Suppressor macrophage treated with lipopolysaccharide for 4 hours (primary cell): ENCODE results near the gene RPS2.
"Not testable (repeated sequence)": the region's sequence is repeated elsewhere in the genome, so short reads cannot be mapped to it uniquely, and the experiment has no call there.

ENCODE experiments used
- DNase-seq: peaks from one replicate; pipeline ENCODE4 v3.0.0-alpha.2; 2020

Gene RPS2

DNA sequence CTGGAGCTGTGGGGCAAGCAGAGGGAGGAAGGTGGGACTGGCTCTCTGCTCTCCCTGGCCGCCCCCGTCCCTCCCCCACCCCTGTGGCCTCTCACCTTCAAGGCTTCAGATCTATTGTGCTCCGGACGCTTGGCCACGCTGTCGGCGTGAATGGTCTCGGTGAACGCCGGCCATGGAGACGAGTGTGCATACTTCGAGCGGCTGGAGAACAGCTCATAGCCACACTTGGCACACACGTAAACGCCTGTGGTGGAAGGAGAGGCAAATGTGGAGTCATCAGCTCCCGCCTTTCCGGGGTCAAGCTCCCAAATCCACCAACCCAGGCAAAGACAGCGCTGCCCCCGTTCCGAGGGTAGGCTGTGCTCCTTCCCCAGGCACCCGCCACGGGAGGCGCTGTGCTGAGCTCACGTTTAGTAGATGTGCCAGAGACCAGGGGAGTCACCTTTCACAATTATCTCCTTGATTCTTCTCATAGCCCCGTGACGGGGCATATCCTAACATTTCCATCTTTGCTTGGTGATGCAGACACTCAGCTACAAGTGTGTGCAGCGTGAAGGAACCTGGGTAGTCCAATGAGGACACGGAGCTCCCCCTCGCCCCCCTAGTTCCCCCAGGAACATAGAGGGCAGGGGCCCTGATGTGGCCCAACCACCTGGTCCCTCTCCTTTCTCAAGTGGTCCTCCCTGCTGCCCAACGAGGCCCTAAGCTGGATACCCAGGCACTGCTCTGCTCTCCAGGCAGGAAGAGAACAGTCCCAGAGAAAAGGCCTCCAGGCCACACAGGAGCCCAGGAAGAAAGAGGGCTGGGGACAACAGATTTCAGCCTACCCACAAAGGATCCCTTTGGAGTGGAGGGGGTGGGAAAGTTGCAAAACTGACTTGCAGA lies 23.2 kb downstream of the RPS2 start:
- no peak for DNase-seq

DNA sequence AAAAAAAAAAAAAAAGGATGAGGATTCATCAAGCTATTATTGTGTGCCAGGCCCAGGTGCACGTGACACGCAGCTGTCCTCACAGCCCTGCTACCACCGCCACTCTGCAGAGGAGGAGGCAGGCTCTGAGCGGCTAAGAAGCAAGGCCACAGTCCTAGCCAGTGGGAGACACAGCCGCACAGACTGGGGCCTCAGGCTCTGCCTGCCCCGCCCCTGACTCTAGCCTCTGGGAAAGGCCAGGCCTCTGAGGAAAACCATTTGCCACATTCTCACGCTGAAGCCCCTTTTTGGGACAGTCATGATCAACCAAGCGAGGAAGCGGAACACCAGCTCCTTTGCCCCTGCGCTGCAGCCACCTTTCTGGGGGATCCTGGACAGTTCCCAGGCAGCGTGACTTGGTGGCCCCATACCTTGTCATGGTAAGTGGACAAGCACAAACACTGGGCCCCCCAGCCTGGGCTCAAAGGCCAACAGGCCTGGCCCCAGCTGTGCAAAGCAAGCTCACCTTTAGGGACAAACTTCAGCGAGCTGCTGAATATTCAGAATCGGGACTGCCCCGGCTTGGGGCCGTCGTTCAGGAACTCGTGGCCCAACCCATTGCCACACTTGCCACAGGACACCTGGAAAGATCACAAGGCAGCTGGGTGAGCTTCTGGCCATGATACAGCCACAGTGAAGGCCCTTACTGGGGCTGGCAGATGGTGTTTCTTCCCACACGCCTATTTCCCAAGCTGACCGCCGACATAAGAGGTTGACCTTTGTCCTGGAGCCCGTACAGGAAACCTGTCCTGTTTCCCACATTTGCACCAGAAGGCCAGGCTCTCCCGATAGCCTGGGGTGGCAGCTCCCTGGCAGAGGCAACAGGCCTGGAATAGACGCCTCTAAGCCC lies 24.1 kb downstream of the RPS2 start:
- DNase-seq, result no peak

GRCh38 chr16:1939833-1940232 lies 24.8 kb downstream of the RPS2 start:
- DNase-seq, result not testable (repeated sequence)

DNA sequence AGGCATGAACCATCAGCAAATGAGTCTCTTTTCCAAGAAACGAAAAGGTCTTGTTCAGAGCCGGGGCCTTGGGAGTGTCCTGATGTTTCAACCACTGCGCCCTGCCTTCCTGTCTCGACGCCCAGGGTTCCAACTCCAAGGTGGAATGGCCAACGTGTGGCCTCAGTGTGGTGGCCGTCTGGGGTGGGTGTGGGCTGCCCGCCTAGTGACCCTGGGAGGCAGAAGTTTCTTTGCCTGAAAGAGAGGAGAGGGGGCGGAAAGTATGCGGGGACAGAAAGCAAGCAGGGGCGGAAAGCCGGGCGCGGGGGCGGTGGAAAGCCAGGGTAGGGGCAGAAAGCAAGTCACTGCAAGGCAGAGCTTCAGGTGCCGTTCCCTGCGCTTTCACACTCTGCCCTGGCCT lies 25.7 kb downstream of the RPS2 start:
- no peak for DNase-seq

- DNase-seq, result peak; percentile 81
Observed at GRCh38 chr16:1938316-1938715, 26.3 kb downstream of the RPS2 start.

- no peak for DNase-seq
Observed at GRCh38 chr16:1936945-1937479, 27.6 kb downstream of the RPS2 start.

DNA sequence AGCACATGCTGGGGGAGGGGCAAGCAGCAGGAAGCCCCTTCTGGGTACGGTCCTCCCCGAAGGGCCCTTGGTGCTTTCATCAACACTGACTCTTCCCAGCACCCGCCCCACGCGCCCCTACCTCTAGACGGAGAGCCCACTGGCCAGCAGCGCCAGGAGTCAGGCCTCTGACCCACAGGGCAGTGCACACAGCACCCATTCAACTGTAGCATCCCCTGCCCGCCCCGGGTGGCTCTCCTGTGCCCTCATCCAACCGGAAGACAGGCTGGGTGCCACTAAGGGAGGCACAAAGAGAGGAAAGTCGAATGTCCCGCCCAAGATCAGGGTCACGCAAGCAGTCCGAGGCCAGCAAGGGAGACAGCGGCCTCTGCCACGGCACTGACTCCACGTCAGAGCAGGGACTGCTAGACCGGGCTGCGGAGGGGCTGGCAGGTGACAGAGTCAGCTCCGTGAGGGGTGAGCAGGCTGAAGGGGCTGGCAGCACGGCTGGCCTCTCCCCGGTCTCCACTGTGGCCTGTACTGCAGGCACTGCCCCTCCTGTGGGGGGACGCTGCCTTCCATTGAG lies 31.4 kb downstream of the RPS2 start:
- no peak for DNase-seq

GRCh38 chr16:1932050-1933028 lies 32.3 kb downstream of the RPS2 start:
- no peak for DNase-seq

GRCh38 chr16:1930338-1930720 lies 34.3 kb downstream of the RPS2 start:
- DNase-seq, result no peak

DNA sequence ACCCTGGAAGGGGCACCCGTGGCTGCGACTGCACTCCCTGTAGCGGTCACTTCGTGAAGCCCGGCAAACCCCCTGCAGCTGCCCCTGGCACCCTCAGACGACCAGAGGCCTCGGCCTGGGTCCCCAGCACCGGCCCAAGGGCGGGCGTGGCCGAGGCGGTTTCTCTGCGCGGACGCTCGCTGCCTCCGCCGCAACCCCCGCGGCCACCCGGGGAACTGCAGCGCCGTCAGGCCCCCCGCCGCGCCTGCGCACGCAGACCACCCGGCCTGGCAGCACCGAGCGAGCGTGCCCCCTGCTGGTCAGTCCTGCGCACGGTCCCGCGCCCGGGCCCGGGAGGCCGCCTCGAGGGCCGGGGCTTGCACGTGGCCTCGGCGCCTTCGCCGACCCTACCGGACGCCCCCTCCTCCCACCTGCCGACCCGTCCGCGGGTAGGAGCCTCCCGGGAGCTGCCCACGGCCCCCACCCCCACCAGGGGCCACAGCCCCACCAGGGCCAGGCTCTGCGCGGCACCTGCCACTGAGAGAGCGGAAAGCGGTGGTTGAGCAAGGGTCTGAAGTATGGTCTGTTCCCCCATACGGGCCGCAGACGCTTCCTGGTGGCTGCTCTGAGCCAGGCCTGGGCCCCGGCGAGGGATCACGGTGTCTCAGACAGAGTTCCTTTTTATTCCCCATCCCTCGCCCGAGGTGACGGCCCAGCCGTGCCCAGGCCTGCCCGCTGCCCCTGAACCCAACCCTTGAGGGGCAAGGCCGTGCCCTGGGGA lies 34.9 kb downstream of the RPS2 start:
- peak; percentile 96 for DNase-seq

DNA sequence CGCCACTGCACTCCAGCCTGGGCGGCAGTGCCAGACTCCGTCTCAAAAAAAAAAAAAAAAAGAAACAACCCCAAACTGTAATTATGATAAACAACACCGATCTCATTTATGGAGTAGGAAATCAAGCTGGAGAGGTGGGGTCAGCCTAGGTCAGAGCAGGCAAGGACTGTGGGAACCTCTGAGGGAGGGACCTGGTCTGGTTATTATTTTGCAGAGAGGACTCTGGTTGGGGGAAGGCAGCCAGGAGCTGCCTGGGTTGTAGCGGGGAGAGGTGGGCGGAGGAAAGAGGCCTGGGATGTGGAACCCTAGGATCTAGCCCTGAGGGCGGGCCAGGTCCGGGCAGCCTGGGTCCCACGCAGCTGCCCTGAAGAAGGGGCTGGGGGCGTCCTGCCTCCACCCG lies 35.5 kb downstream of the RPS2 start:
- DNase-seq, result no peak

DNA sequence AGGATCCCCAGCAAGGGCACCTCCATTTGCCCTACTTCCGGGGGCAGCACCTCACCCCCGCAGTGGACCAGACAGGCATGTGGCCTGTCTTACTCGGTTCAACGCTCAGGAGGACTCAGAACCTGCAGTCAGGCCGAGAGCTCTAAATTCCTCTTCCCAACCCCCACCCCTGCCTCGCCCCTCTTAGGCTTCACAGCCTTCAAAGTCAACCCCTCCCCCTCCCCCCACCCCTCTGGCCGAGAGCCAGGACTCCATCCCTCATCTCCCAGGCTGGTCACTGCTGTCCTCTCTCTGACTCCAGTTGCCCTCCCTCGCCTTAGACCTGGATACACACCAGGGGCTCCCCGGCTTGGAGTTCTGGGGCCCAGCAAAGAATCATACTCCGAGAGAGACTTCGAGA lies 38.4 kb downstream of the RPS2 start:
- no peak for DNase-seq

DNA sequence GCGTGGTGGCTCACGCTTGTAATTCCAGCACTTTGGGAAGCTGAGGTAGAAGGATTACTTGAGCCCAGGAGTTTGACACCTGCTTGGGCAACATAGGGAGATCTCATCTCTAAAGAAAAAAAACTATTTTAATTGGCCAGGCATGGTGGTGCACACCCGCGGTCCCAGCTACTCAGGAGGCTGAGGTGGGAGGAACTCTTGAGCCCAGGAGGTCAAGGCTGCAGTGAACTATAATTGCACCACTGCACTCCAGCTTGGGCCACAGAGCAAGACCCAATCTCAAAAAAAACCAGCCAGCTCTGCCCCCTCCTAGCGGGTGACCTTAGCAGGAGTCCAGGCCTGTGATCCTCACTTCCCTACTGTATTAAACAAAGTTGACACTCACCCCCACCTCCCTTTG lies 40.5 kb downstream of the RPS2 start:
- DNase-seq, result no peak

DNA sequence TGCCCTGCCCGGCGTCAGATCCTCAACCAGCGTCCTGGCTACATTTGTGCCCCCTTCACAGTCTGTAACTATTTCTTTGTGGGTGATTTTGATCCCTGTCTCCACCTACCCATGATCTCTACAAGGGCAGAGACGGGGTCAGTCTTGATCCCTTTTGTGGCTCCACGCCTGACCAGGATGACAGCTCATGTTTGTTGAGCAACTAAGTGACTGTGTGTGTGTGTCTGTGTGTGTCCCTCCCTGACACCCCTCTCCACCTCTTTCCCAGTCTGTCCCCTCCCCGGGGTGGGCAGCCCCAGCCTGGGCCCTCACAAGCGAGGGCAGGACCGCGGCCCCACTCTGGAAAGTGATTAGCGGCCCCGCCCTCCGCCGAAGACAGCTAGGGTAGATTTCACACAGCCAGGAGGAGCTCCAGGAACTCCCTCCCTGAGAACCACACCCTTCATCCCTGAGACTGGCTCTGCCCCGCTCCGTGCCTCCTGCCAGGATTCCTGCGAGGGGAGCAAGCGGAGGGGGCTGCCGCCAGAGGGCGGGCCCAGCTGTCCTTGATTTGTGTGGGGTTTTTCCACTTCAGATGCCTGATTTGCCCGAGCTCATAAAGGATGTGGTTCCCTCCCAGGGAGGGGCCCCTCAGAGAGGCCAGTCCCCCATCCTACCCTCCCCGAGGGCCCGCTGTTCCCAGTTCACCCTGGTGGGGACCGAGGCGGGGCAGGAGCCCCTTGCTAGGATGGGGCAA lies 41.2 kb downstream of the RPS2 start:
- DNase-seq, result peak; percentile 12

DNA sequence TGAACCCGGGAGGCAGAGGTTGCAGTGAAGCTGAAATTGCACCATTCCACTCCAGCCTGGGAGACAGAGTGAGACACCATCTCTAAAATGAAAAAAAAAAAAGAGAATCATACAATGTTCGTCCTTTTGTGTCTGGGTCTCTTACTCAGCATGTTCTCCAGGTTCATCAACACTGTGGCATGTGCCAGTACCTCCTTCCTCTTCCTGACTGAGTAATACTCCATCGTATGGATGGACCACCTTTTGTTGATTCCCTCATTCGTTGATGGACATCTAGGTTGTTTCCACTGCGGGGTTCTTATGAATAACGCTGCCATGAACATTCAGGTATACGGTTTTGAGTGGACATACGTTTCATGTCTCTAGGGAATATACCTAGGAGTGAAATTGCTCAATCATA lies 42.3 kb downstream of the RPS2 start:
- DNase-seq, result no peak

GRCh38 chr16:1920727-1921171 lies 43.9 kb downstream of the RPS2 start:
- DNase-seq, result peak; percentile 16

DNA sequence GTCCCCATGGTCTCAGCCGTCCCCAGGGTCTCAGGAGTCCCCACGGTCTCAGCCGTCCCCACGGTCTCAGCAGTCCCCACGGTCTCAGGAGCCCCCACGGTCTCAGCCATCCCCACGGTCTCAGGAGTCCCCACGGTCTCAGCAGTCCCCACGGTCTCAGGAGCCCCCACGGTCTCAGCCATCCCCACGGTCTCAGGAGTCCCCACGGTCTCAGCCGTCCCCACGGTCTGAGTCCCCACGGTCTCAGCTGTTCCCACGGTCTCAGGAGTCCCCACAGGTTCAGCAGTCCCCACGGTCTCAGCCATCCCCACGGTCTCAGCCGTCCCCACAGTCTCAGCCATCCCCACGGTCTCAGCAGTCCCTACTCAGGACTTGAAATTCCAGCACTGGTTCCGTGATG lies 44.5 kb downstream of the RPS2 start:
- DNase-seq, result not testable (repeated sequence)

DNA sequence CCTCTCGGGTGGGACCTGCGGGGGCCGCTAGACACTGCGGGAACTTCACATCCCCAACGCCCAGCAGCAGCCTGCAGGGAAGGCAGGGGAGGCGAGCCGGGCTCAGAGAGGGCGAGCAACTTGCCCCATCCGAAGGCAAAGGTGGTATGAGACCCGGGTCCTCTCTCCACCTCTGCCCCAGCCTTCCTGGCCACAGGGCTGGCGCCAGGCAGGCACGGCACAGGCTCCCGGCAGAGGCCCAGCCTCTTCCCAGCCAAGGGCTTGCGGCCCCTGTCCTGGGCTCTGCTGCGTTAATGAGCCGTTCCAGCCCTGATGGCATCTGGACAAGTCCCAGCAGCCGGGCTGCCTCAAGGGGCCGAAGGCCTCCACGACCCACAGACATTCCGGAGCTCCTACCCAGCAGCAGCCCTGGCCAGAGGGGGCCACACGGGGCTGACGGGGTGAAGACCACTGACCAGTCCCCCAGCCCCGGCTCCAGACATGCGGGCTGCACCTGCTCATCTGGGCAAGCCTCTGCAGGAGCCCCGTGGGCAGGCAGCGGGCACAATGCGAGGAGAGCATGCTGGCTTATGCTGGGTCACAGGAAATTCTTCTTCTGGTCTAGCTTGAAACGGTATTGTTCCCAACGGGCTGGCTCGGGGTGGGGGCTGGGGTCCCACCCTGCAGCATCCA lies 45.2 kb downstream of the RPS2 start:
- no peak for DNase-seq

GRCh38 chr16:1918351-1919326 lies 46.0 kb downstream of the RPS2 start, which contains the start of gene HS3ST6:
HS3ST6 (minus strand) TSS chr16:1918415; CDS start chr16:1918323, 92 bp downstream.
- DNase-seq, result no peak
